RWPE2 (cell line): Measurements from ENCODE around the gene ENTHD1.

ENCODE experiments used
- ATAC-seq: fragments of 200-7000 bp; cut with Tn5 transposase; 3 replicates; pipeline ENCODE4 v1.9.1; 2021; ENCODE audit warnings: low read depth
- DNase-seq: peaks from one replicate; pipeline ENCODE4 v3.0.0-alpha.2; 2020; ENCODE audit warnings: low spot score
- H3K27ac ChIP-seq: fragments of 450-650 bp; 2 replicates; pipeline ENCODE4 v1.5.1; 2017; ENCODE audit warnings: mild to moderate bottlenecking; ENCODE audit not compliant: poor library complexity, severe bottlenecking
- H3K27me3 ChIP-seq: fragments of 250-450 bp; sonication (Bioruptor Pico); 2 replicates; pipeline ENCODE4 v1.5.1; 2021; ENCODE audit warnings: mild to moderate bottlenecking, moderate library complexity; ENCODE audit not compliant: insufficient read depth, poor library complexity, severe bottlenecking
- H3K36me3 ChIP-seq: fragments of 250-450 bp; sonication (Bioruptor Pico); 2 replicates; pipeline ENCODE4 v1.5.1; 2020; ENCODE audit warnings: low read depth, mild to moderate bottlenecking, moderate library complexity
- H3K4me1 ChIP-seq: fragments of 250-450 bp; sonication (Bioruptor Pico); 2 replicates; pipeline ENCODE4 v1.5.1; 2021; ENCODE audit warnings: mild to moderate bottlenecking, moderate library complexity; ENCODE audit not compliant: insufficient read depth, poor library complexity, severe bottlenecking
- H3K4me3 ChIP-seq: fragments of 250-450 bp; sonication (Bioruptor Pico); 2 replicates; pipeline ENCODE4 v1.5.1; 2021; ENCODE audit warnings: mild to moderate bottlenecking, moderate library complexity; ENCODE audit not compliant: severe bottlenecking
- H3K9me3 ChIP-seq: fragments of 250-450 bp; sonication (Bioruptor Pico); 2 replicates; pipeline ENCODE4 v1.5.1; 2021; ENCODE audit warnings: mild to moderate bottlenecking, moderate library complexity; ENCODE audit not compliant: severe bottlenecking
- CTCF ChIP-seq: fragments of 450-650 bp; IDR thresholded peaks from one replicate; pipeline ENCODE4 v1.5.1; 2017; ENCODE audit warnings: mild to moderate bottlenecking, moderate library complexity; ENCODE audit not compliant: poor library complexity, severe bottlenecking

The ENTHD1 gene

GRCh38 chr22:39707351-39707750 lies 186.2 kb downstream of the ENTHD1 start:
- no peak overlapping the region for H3K4me3 ChIP-seq
- no peak for ATAC-seq
- H3K27ac ChIP-seq = no peak overlapping the region
- no peaks in the 10 kb centered on the region for H3K36me3 ChIP-seq
- no peak for TF ChIP-seq CTCF
- no peaks in the 10 kb centered on the region for H3K4me1 ChIP-seq
- no peak for DNase-seq
- no peaks in the 10 kb centered on the region for H3K9me3 ChIP-seq
- peaks cover 7% of the 10 kb centered on the region for H3K27me3 ChIP-seq

GRCh38 chr22:39706376-39707140 lies 187.0 kb downstream of the ENTHD1 start:
- peaks cover 5% of the 10 kb centered on the region for H3K27me3 ChIP-seq
- H3K4me1 ChIP-seq = no peaks in the 10 kb centered on the region
- no peak overlapping the region for H3K4me3 ChIP-seq
- no peak for TF ChIP-seq CTCF
- no peaks in the 10 kb centered on the region for H3K36me3 ChIP-seq
- no peaks in the 10 kb centered on the region for H3K9me3 ChIP-seq
- no peak overlapping the region for H3K27ac ChIP-seq
- ATAC-seq = no peak
- DNase-seq = no peak

GRCh38 chr22:39705386-39705785 lies 188.2 kb downstream of the ENTHD1 start:
- DNase-seq (no peak), ATAC-seq (no peak)
- Histone ChIP-seq H3K36me3 (no peaks in the 10 kb centered on the region), H3K4me3 (no peak overlapping the region), H3K4me1 (no peaks in the 10 kb centered on the region), H3K27ac (no peak overlapping the region), H3K27me3 (no peaks in the 10 kb centered on the region), H3K9me3 (no peaks in the 10 kb centered on the region)
- TF ChIP-seq CTCF = no peak

GRCh38 chr22:39703928-39704639 lies 189.5 kb downstream of the ENTHD1 start:
- Histone ChIP-seq H3K27ac (no peak overlapping the region), H3K27me3 (no peaks in the 10 kb centered on the region)
- DNase-seq = no peak

More at GRCh38 chr22:39703928-39704639, 189.5 kb downstream of the ENTHD1 start:
- no peak for ATAC-seq
- no peak overlapping the region for H3K4me3 ChIP-seq
- H3K36me3 ChIP-seq = no peaks in the 10 kb centered on the region
- TF ChIP-seq CTCF = no peak
- no peaks in the 10 kb centered on the region for H3K9me3 ChIP-seq
- H3K4me1 ChIP-seq = no peaks in the 10 kb centered on the region
